ENCODE measurements around the gene TRIM32.

DNA sequence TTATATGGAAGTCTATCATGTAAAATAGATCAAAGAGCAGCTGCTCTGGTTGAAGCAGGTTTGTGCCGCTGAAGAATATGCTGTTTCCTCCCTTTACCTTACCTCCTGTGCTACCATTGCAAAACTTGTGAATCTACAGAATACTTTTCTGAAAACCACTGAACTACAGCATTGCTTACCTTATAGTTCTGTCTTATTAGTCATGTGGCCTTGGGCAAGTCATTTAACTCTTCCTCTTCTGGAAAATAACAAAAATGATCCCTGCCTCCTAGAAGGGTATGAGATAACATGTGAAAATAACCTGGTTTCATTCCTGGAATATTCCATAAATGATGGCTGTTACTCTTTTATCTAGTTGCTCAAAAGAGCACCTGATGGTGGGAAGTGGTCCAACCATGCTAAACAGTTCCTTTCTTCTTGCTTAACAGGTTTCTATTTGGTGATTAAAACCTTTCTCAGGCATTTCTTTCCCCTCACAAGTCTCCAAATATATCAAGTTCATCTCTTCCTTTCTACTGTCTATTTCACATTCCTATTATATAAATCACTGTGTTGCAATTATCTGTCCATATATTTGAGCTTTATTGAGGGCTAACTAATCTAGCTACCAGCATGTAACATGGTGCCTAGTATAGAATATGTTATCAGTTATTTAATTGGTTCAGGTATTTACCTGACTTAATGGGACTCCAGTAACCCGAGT, 15.0 kb downstream of the TRIM32 start:
- TF ChIP-seq, protein P1, sequence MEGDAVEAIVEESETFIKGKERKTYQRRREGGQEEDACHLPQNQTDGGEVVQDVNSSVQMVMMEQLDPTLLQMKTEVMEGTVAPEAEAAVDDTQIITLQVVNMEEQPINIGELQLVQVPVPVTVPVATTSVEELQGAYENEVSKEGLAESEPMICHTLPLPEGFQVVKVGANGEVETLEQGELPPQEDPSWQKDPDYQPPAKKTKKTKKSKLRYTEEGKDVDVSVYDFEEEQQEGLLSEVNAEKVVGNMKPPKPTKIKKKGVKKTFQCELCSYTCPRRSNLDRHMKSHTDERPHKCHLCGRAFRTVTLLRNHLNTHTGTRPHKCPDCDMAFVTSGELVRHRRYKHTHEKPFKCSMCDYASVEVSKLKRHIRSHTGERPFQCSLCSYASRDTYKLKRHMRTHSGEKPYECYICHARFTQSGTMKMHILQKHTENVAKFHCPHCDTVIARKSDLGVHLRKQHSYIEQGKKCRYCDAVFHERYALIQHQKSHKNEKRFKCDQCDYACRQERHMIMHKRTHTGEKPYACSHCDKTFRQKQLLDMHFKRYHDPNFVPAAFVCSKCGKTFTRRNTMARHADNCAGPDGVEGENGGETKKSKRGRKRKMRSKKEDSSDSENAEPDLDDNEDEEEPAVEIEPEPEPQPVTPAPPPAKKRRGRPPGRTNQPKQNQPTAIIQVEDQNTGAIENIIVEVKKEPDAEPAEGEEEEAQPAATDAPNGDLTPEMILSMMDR (IDR thresholded peaks at IDR 0.05), result no peak
- TF ChIP-seq POLR2AphosphoS5 (IDR thresholded peaks at IDR 0.05), result no peak
- TF ChIP-seq POLR2A (IDR thresholded peaks at IDR 0.05; ENCODE audit: low read depth), result no peak

Data from esophagus muscularis mucosa (tissue), 3 donors.